ENCODE measurements around the gene PODXL2. TPM values are rescaled to one million over a fixed set of nuclear protein-coding genes. Genes with fewer than 3 reads are reported as not detected.

PODXL2 gene, protein sequence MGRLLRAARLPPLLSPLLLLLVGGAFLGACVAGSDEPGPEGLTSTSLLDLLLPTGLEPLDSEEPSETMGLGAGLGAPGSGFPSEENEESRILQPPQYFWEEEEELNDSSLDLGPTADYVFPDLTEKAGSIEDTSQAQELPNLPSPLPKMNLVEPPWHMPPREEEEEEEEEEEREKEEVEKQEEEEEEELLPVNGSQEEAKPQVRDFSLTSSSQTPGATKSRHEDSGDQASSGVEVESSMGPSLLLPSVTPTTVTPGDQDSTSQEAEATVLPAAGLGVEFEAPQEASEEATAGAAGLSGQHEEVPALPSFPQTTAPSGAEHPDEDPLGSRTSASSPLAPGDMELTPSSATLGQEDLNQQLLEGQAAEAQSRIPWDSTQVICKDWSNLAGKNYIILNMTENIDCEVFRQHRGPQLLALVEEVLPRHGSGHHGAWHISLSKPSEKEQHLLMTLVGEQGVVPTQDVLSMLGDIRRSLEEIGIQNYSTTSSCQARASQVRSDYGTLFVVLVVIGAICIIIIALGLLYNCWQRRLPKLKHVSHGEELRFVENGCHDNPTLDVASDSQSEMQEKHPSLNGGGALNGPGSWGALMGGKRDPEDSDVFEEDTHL
- 71.8 and 73.2 TPM in 2 replicates for total RNA-seq (2014; rRNA removed; shearing (Covaris generic))
- polyA plus RNA-seq (2015; cell fraction: cytosol; rRNA removed): 66.2 and 78.3 TPM in 2 replicates
- 58.4 and 60.7 TPM in 2 replicates for polyA plus RNA-seq (2015; cell fraction: nucleus; rRNA removed)

DNA sequence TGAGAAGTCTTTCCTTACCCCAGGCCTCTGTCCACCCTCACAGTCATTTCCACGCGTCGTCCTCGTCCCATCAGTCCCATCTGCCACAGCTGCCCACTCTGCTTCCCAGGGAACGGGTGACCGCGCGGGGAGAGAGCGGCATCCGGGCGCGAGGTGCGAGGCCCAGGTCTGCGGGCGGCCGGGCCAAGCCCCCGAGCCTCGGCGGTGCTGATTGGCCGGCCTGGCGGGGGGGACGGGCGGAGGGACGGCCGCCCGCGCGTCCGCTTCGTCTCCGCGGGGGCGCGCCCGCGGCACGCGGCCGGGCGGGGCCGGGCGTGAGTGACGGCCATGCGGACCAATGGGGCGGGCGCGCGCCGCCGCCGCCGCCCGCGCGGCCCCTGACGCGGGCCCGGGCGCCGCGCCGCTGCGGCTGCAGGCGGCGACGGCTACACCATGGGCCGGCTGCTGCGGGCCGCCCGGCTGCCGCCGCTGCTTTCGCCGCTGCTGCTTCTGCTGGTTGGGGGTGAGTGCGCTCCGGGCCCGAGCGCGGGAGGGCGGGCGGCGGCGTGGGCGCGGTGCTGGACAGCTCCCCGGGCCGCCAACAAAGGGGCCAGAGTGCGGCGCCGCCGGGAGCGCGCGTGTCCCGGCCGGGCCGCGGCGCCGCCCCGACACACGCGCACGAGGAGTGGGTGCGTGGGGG is at the start of gene PODXL2:
TSS of gene PODXL2 (plus strand) at position 398 of the 679 bp plus-strand sequence. CDS start at position 433, 35 bp downstream.
- peak; percentile 44 for DNase-seq (ENCODE audit: low read depth)

DNA sequence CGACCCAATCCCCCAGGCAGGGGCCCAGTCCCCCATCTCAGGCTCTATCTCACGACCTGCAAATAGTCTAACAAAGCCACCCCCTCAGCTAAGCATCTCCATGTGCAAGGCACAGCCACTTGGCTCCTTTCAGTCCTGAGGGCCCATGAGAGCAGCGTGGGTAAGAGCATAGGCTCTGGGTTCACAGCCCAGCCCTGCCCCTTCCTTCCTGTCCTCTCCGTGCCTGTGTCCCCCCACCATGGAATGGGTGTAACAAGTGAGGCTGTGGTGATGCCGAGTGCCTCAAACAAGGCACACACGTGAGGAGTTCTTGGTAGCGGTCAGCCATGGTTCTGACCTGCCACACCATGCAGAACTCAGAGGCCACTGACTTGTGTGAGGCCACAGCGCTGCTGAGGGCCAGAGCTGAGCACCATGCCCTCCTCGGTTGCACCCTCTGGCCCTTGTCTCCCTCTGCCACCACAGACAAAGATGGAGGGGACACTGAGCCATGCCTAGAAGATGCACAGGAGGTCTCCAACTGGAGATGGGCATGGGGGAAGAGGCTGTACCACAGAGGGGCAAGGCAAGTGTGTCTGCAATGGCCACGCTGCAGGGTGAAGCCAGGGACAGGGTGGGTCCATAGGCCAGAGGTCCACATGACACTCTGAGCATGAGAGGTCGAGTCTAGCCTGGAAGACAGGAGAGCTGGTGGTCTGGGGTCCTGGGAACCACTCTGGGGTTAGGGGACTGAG is 48.5 kb upstream of the PODXL2 start:
- no peak for DNase-seq (ENCODE audit: low read depth)

DNA sequence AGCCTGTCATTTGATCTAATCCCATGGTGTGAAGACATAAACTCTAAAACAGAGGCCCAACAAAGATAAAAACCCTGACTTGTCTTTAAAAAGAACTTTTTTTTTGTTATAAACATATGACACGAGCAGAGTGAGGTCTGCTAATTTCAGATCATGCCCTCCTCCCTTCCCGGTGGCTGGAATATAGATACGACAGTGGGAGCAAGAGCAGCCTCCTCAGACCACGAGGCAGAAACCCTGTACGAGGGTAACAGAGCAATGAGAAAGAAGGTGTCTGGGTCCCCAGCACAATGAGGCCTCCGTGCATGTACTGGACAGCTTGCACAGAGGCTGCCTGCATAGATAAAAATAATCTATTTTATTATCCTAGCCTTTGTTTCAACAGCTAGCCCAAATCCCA is 44.3 kb upstream of the PODXL2 start:
- no peak for DNase-seq (ENCODE audit: low read depth)

DNA sequence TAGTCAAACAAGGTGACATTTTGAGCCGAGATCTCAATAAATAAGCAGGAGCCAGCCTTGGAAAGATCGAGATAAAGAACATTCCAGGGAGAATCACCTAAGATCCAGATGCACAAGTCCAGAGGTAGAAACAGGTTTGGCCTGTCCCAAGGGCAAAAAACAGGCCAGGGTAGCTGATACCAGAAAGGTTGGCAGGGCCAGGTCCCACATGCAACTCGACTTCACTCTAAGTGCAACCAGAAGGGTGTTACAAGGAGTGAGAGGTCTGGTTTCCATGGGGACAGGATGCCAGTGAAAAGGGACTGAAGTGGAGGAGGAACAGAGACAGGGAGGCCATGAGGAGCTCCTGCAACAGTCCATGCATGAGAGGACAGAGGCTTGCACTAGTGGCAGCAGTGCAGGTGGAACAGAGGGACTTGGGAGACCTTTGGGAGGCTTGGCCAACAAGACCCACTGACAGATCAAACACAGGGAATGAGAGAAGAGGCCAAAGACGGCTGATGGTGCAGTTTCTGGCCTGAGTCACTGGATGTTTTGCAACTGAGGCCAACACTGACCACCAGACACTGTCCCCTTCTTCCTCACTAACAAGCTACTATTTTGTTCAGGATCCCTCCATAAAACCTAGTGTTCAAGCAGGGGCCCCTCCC is 43.7 kb upstream of the PODXL2 start:
- no peak for DNase-seq (ENCODE audit: low read depth)

DNA sequence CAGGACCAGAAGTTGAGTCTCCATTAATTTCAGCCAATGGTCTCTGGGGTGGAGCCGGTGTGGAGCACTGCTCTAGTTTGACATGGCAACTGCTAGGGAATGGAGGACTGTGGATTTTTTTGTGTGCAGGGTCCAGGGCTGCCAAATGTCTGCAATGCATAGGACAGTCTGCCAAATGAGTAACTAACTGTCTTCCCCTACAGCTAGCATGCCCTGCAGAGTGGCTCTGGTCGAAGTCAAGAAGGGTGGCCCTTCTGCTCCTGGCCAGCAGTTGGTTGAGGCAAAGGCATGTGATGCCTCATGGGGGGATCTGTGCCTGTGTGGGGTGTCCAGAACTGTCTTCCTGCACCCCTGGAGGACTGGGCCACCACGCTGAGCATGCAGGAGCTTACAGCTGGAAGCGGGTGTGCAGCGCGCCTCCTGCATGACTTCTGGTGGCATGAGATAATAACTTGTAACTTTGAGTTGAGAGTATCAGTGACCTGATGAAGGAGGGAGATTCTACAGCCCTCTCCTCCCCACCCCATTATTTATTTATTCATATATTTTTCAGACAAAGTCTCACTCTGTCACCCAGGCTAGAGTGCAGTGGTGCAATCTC is 43.1 kb upstream of the PODXL2 start:
- no peak for DNase-seq (ENCODE audit: low read depth)

DNA sequence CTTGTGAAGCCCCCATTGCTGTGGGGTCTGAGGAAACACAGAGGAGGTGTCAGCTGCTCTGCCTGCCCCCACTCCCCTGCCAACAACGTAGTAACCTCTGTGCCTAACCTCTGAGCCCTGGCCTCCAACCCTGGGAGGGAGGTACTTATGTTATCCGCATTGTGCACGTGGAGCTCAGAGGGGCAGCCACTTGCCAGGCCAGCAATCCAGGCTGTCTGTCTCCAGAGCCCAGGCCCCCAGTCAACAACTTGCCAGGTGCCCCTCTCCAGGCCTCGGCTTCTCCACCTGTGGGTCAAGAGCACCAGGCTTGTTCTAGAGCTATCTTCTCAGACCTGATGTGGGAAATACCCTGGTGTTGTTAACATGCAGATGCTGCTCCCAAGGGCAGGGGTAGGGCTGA is 41.1 kb upstream of the PODXL2 start:
- no peak for DNase-seq (ENCODE audit: low read depth)

DNA sequence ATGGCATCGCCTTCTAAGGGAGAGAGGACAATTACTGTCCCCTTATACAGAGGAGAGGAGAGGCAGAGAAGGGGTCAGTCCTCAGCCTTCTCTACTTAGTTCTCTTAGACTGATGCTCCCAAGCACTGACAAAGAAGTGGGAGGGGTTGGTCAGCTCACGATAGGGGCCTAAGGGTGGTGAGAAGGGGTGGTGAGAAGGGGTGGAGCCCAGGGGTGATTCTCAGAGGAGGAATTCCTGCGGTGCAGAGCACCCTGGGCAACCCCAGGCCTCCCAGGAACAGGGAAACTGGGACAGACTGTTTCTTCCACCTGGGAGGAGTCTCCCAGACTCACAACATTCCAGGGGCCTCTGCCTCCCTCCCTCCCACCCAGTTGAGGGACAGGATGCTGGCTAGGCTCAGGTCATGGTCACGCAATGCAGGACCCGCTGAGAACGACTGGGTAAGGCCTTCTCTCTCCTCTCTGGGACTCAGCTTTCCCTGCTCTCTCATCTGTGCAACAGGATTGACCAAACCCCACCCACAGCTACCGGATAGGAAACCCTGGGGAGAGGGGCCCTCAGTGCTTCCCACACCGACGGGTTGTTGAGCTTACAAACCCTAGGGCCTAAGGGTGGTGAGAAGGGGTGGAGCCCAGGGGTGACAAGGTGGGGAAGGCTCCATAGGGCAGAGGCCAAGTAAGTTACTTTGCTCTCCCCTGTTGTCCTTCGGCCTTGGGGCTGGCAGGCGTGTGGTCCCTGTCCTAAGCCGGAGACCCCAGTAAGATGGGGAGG is 40.0 kb upstream of the PODXL2 start:
- DNase-seq (ENCODE audit: low read depth): peak; percentile 69

DNA sequence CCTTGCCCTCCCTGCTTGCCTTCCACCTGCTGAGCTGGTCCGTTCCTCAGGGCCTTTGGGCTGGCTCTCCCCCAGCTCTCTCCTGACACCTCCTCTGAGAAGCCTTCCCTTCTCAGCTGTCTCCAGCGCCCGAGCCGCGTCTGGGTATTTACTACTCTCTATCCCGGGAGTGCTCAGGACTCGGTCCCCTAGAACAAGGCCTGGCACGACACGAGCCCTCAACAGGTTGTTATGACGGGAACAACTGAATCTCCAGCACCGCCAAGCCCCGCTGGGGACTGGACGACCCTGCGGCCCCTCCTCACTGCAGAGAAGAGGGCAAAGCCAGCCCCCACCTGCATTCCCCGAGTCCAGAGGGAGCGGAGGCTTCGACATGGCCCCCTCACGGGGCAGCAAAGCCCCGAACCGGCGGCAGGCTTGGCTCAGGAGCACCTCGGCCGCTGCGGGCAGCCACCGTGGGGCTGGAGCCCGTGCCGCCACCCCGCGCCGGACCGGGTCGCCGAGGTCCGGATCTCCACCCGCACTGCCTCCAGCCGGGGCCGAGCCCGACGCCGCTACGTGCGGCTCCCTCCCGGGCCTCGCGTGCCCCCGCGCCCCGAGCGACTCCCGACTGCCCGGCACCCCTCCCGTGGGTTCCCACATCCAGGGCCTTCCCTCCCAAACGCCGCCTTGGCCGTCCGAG is 39.2 kb upstream of the PODXL2 start:
- no peak for DNase-seq (ENCODE audit: low read depth)

DNA sequence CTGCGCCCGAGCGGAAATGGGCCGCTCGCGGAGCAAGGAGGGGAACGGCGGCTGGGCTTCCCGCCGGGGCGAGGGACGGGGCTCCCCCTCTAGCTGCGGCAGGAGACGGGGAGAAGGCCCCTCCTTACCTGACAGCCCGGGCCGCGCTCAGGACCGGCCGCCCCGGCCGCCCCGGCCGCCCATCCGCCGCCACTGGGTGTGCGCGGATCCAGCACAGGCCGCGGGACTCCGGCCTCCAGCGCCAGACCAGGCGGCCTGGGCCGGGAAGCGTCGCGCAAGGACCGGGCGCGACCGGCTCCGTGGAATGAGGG is 38.7 kb upstream of the PODXL2 start:
- no peak for DNase-seq (ENCODE audit: low read depth)

DNA sequence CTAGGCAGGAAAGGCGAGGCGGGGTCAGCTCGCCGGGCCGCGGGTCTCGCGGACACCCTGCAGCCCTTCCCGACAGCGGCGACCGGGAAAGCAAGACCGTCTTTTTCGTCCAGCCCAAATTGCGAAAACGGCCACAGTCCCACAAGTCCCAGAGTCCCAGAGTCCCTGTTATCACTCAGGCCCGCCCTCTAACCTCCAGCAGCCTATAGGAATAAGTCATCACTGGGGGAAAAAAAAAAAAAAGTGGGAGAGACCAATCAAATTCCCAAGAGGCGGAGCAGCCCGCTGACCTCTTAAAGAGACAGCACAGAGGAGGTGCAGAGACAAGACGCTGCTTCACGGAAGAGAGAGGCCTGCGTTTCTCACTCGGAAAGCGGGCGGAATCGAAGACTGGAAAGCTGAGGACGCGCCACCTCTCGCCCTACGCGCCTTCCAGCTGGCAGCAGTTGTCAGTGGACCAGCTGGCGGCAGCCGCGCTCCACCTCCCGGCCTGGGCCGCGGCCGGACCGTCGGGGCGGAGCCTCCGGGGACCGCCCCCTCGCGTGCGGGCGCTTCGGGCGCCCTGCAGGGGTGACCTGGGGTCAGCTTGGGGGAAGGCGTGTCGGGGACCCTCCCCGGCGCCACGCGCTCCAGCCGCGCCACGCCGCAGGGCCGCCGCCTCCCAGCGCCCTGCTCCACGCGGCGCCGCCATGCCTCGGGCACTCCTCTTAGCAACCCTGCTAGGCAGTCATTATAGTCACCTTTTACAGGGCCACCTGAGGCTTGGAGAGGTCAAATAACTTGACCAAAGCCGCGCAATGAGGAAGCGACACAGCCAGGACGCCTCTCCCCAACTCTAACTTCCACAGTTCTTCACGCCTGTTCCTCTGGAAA is 38.2 kb upstream of the PODXL2 start, which contains the start of gene TPRA1:
TSS of gene TPRA1 (minus strand) at position 141 of the 873 bp plus-strand sequence. CDS start 10,587 bp downstream, outside the sequence.
- DNase-seq (ENCODE audit: low read depth): peak; percentile 100

DNA sequence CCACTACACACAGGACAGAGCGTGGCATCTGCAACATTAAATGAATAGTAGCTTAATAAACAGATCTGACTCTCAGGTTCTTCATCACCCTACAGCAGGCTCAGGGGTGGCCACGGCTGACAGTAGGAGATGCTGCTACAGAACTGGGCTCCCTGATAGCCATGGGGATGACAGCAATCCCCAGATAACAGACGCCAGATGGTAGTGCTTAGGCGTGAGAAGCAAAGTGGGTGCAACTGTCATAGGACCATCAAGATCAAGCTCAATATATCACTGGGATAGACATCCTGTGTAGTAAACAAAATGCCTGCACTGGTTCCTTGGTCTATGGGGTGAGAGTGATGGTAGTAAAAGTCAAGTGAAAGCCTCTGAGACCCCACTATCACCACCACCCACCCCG is 35.8 kb upstream of the PODXL2 start:
- no peak for DNase-seq (ENCODE audit: low read depth)

DNA sequence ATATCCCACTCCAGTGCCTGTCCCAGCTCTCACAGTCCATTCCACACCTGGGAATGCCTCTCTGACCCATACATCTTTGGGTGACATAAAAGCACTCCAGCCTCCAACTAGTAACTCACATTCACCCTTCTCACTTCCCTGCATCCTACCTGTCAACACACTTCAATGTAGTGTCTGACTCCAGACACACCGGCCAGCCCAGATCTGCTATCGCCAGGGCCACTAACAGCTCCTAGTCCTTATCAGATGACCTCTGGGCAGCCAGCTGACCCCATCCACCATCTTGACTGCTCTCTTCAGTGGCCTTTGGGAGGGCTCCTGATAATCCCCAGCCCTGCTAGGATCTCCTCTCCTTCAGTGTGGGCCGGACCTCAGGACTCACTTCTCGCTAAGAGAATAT is 33.7 kb upstream of the PODXL2 start:
- no peak for DNase-seq (ENCODE audit: low read depth)

DNA sequence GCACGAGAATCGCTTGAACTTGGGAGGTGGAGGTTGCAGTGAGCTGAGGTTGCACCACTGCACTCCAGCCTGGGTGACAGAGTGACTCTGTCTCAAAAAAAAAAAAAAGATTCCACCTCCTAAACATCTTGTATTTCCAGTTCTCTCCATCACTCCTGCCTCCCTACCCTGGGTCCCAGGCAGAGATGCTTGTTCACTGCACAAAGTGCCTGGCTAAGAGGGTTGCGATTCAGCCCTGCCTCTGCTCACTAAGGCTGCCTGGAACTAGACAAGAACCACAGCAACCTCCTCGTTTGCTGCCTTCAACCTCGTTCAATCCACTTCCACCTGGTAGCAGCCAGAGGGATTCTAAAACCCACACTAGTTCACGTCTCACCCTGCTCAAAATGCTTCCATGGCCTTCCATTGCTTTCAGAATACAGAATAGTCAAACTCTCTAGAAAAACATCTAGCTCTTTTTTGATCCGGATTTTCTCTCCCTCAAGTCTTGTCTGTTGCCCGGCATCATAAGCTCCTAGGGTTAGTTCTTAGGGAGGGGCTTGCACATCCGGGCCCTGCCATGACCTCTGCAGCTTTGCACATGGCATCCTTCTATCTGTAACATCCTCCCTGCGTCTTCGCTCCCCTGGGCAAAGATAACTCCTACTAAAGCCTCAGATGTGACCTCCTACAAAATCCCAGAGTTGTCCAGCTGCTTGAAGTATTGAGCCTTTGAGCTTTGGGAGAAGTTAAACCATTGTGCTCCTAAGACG is 31.8 kb upstream of the PODXL2 start:
- no peak for DNase-seq (ENCODE audit: low read depth)

DNA sequence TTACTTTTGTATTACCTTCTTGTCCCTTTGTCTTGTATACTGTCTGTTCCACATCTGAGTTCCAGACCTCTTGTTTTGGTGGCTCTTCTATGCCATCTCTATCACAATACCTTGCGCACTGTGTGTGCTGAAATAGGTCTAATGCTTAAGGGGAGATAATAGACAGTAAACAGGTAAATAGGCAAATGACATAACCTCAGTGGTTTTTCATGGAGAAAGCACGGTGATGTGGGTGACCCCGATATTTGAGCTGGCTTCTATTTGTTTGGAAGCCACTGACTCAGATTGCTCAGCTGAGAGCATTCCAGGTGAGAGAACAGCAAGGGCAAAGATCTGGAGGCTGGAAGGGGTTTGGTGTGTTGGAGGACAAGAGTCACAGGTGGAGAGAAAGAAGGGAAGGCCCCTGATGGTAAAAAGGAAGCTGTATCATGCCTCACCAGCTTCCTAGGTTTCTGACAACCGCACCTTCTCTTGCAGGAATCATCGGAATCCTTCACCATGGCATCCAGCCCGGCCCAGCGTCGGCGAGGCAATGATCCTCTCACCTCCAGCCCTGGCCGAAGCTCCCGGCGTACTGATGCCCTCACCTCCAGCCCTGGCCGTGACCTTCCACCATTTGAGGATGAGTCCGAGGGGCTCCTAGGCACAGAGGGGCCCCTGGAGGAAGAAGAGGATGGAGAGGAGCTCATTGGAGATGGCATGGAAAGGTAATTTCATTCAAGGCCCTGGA is 30.0 kb upstream of the PODXL2 start:
- no peak for DNase-seq (ENCODE audit: low read depth)

DNA sequence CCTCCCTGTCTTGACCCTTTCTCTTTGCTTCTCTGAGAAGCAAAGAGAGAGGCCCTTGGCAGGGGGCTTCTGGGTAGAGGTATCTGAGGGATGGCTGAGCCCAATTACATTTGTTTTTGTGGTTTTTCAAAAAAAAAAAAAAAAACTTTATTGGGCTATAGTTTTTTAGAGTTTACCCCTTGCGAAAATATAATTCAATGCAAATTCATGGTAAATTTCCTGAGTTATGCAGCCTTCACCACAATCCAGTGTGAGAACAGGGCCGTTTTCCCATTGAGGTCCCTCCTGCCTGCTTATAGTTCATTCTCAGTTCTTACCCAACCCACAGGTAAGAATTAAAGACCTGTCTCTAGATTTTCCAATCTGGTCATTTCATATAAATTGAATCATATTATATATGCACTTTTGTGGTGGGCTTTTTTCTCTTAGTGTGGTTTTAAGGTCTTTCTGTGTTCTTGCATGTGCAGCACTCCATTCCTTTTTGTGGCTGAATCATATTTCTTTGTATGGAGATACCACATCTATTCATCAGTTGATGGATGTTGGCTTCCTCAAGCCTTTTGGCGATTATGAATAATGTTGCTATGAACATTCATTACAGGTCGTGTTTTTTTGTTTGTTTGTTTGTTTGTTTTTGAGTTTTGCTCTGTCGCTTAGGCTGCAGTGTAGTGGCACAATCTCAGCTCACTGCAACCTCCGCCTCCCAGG is 28.1 kb upstream of the PODXL2 start:
- no peak for DNase-seq (ENCODE audit: low read depth)

DNA sequence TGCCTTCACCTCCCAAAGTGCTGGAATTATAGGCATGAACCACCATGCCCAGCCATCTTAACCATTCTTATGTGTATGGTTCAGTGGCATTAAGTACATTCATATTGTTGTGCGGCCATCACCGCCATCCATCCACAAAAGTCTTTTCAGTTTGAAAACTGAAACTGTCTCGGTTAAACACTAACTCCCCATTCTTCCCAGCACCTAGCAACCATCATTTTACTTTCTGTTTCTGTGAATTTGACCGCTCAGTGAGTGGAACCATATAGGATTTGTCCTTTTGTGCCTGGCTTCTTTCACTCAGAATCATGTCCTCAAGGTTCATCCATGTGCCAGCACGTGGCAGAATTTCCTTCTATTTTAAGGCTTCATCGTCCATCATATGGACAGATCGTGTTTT is 24.9 kb upstream of the PODXL2 start:
- DNase-seq (ENCODE audit: low read depth): no peak

All from HT1080 (cell line).